HCT116 (cell line): ENCODE data around the gene GPR83. TPM values are rescaled to one million over a fixed set of nuclear protein-coding genes. Genes with fewer than 3 reads are reported as not detected.
A peak's percentile ranks its signal among the peaks of the same experiment; 100 is the strongest.
"Not testable (repeated sequence)": the region's sequence is repeated elsewhere in the genome, so short reads cannot be mapped to it uniquely, and the experiment has no call there.

Experiments
- ATAC-seq: fragments of 200-7000 bp; cut with Tn5 transposase; 2 replicates; pipeline ENCODE4 v1.9.1; 2020; ENCODE audit warnings: mild to moderate bottlenecking, moderate library complexity
- BruUV-seq: library from RNA; stranded (reverse); fragments of 400-500 nt; replicated peaks from 2 replicates; lab custom pipeline; 2021; lab: Mats Ljungman, UMichigan
- CTCF ChIA-PET: fragments of 300-600 bp; sonication (Branson Sonifier 250); formaldehyde crosslinking; loops from one replicate; lab custom pipeline; 2021; ENCODE audit warnings: antibody characterized with exemption; lab: Charles Lee
- POLR2A ChIA-PET: fragments of 300-600, 350-600 bp; sonication (Branson Sonifier 250); formaldehyde crosslinking; loops from one replicate; lab custom pipeline; 2021; ENCODE audit warnings: antibody characterized with exemption; lab: Charles Lee
- RAD21 ChIA-PET, 2 experiments: fragments of 300-600 bp; sonication (Branson Sonifier 250); formaldehyde crosslinking; loops; one replicate each; lab custom pipeline; 2023; ENCODE audit warnings: low total read pairs in 2 of 2; ENCODE audit not compliant: uncharacterized antibody in 2 of 2, unreplicated experiment in 2 of 2, low non-redundant PET in 1 of 2; lab: Charles Lee
- DNase-seq: peaks from one replicate; pipeline ENCODE4 v3.0.0-alpha.2; 2010; ENCODE audit warnings: low read depth, low spot score
- H2AFZ ChIP-seq: fragments of 200-600 bp; shearing (Covaris generic), sonication (generic); 2 replicates; pipeline ENCODE4 v1.6.1; 2017; ENCODE audit warnings: low read depth, mixed run types, mixed read lengths, antibody characterized with exemption, low read length; ENCODE audit not compliant: poor library complexity, severe bottlenecking
- H3K27ac ChIP-seq: 2 replicates; pipeline ENCODE4 v1.5.1; 2012; ENCODE audit warnings: low read depth, low read length
- H3K27me3 ChIP-seq: fragments of 200-600 bp; sonication (generic); 2 replicates; pipeline ENCODE4 v1.6.1; 2016; ENCODE audit warnings: mixed run types, low read length, mixed read lengths; ENCODE audit not compliant: insufficient read depth
- H3K36me3 ChIP-seq, 2 experiments: fragments of 200-500 bp in 1 of 2; fragments of 200-600 bp in 1 of 2; sonication (Bioruptor generic) in 1 of 2; sonication (generic) in 1 of 2; 2 replicates each; pipeline versions ENCODE4 v1.5.1 to v1.6.1; 2014 to 2016; ENCODE audit warnings: low read length in 2 of 2, inconsistent platforms in 1 of 2, mixed read lengths in 1 of 2, mixed run types in 1 of 2; ENCODE audit not compliant: insufficient read depth in 2 of 2, control insufficient read depth in 1 of 2
- H3K4me1 ChIP-seq, 2 experiments: fragments of 200-600 bp in 1 of 2; sonication (generic) in 1 of 2; 2 replicates each; pipeline versions ENCODE4 v1.5.1 to v1.6.1; 2012 to 2017; ENCODE audit warnings: low read length in 2 of 2, inconsistent platforms in 1 of 2, mild to moderate bottlenecking in 1 of 2, mixed read lengths in 1 of 2, mixed run types in 1 of 2, moderate library complexity in 1 of 2; ENCODE audit not compliant: insufficient read depth in 2 of 2, control insufficient read depth in 1 of 2
- H3K4me2 ChIP-seq: fragments of 200-600 bp; sonication (generic); 2 replicates; pipeline ENCODE4 v1.6.1; 2017; ENCODE audit warnings: mixed run types, low read length, mixed read lengths
- H3K4me3 ChIP-seq, 2 experiments: fragments of 200-600 bp in 1 of 2; sonication (generic) in 1 of 2; replicated peaks in 1 of 2; 2 replicates each; pipeline ENCODE4 v1.5.1; 2011 to 2016; ENCODE audit warnings: low read length in 2 of 2, control low read depth in 1 of 2, low read depth in 1 of 2, mild to moderate bottlenecking in 1 of 2, mixed read lengths in 1 of 2, mixed run types in 1 of 2
- H3K79me2 ChIP-seq: fragments of 200-600 bp; sonication (generic); 2 replicates; pipeline ENCODE4 v1.6.1; 2017; ENCODE audit warnings: mild to moderate bottlenecking, mixed run types, low read length, moderate library complexity, mixed read lengths; ENCODE audit not compliant: insufficient read depth
- H3K9ac ChIP-seq: fragments of 200-600 bp; sonication (generic); 2 replicates; pipeline ENCODE4 v1.6.1; 2016; ENCODE audit warnings: low read length, mixed read lengths
- H3K9me2 ChIP-seq: fragments of 200-600 bp; sonication (generic), shearing (Covaris generic); 2 replicates; pipeline ENCODE4 v1.6.1; 2017; ENCODE audit warnings: mixed run types, mild to moderate bottlenecking, moderate library complexity; ENCODE audit not compliant: insufficient read depth
- H3K9me3 ChIP-seq, 2 experiments: fragments of 200-500 bp in 1 of 2; fragments of 200-600 bp in 1 of 2; sonication (Bioruptor generic) in 1 of 2; sonication (generic) in 1 of 2; 2 replicates each; pipeline ENCODE4 v1.6.1; 2014 to 2017; ENCODE audit warnings: low read length in 2 of 2, mixed read lengths in 2 of 2, inconsistent platforms in 1 of 2, low read depth in 1 of 2, mild to moderate bottlenecking in 1 of 2, mixed run types in 1 of 2, moderate library complexity in 1 of 2; ENCODE audit not compliant: control insufficient read depth in 1 of 2, insufficient read depth in 1 of 2
- H4K20me1 ChIP-seq: fragments of 200-600 bp; sonication (generic), shearing (Covaris generic); 2 replicates; pipeline ENCODE4 v1.6.1; 2017; ENCODE audit warnings: mixed run types, mild to moderate bottlenecking, moderate library complexity; ENCODE audit not compliant: insufficient read depth
- CBX3 ChIP-seq: IDR thresholded peaks from 2 replicates; pipeline ENCODE4 v1.6.1; 2012; ENCODE audit warnings: low read depth
- CEBPB ChIP-seq: IDR thresholded peaks from 2 replicates; pipeline ENCODE4 v1.6.1; 2012; ENCODE audit warnings: low read depth
- EZH2phosphoT487 ChIP-seq: fragments of 200-600 bp; IDR thresholded peaks from 2 replicates; pipeline ENCODE4 v1.6.1; 2018; ENCODE audit warnings: antibody characterized with exemption, borderline replicate concordance
- FOSL1 ChIP-seq: IDR thresholded peaks from 2 replicates; pipeline ENCODE4 v1.6.1; 2012; ENCODE audit warnings: low read depth
- POLR2AphosphoS5 ChIP-seq: IDR thresholded peaks from 2 replicates; pipeline ENCODE4 v1.6.1; 2011; ENCODE audit warnings: mild to moderate bottlenecking, low read depth, low read length, moderate library complexity
- TCF7L2 ChIP-seq: IDR thresholded peaks from 2 replicates; pipeline ENCODE4 v1.7.0; 2011; ENCODE audit warnings: borderline replicate concordance, inconsistent platforms; ENCODE audit not compliant: insufficient read depth, insufficient read length; ENCODE audit errors: extremely low read depth
- ZNF274 ChIP-seq: fragments of 200-500 bp; sonication (Bioruptor generic); IDR thresholded peaks from 2 replicates; pipeline ENCODE4 v1.6.1; 2014; ENCODE audit warnings: mild to moderate bottlenecking, low read depth, low read length, inconsistent platforms
- intact Hi-C: fragments of 100-400 bp; cut with micrococcal nuclease; formaldehyde crosslinking; loops from 2 replicates; pipeline ENCODE4 v1.10.0; 2022
- total RNA-seq: library from RNA; stranded (reverse); gene quantifications from one replicate; pipeline ENCODE4 v1.2.1, GENCODE V29; 2021; ENCODE audit not compliant: unreplicated experiment
- TF ChIP-seq, protein P1 (sequence below): IDR thresholded peaks from 2 replicates; pipeline ENCODE4 v1.6.1; 2012
- TF ChIP-seq, protein P2 (sequence below): IDR thresholded peaks from 2 replicates; pipeline ENCODE4 v1.6.1; 2012; ENCODE audit warnings: low read depth

GPR83 gene
- total RNA-seq, 1 experiment from 2014 or later = 0.39 TPM

DNA sequence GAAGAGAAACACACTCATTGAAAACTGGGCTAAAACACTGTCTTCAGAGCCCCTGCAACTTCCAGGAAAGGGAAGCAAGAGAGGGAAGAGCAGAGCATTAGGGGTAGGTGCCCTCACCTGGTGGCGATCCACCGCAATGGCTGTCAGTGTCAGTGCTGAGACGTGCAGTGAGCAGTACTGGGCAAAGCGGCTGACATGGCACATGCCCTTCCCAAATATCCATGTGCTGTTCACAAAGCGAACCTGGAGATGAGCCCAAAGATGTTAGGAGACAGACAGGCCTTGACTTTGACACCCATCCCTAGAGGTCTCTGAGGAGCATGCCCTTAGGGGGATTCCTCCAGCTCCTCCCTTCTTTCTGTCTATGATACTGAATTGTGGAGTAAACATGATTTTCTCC, 4.9 kb downstream of the GPR83 start:
- DNase-seq (no peak), ATAC-seq (peak; percentile 40; the same call in 1 of the 2 replicates)
- intact Hi-C loops = no loop called here
- BruUV-seq = no TSS peak
- H3K9ac ChIP-seq = no peak overlapping the region
- no peak overlapping the region for H2AFZ ChIP-seq
- no peak overlapping the region for H3K27ac ChIP-seq
- H3K4me2 ChIP-seq = no peak overlapping the region
- no peaks in the 10 kb centered on the region for H3K4me1 ChIP-seq
- RAD21 ChIA-PET = no interaction called here
- no peak for TF ChIP-seq CBX3
- TF ChIP-seq, all 23 proteins: peak for 0
- Histone ChIP-seq H3K9me3 (no peaks in the 10 kb centered on the region), H3K36me3 (no peaks in the 10 kb centered on the region), H3K4me3 (no peak overlapping the region), H3K79me2 (no peaks in the 10 kb centered on the region), H3K27me3 (no peaks in the 10 kb centered on the region), H4K20me1 (no peaks in the 10 kb centered on the region), H3K9me2 (no peaks in the 10 kb centered on the region)
- POLR2A ChIA-PET = no interaction called here
- CTCF ChIA-PET = no interaction called here

DNA sequence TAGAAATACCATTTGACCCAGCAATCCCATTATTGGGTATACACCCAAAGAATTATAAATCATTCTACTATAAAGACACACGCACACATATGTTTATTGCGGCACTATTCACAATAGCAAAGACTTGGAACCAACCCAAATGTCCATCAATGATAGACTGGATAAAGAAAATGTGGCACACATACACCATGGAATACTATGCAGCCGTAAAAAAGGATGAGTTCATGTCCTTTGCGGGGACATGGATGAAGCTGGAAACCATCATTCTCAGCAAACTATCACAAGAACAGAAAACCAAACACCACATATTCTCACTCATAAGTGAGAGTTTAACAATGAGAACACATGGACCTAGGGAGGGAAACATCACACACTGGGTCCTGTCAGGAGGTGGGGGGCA, 9.3 kb downstream of the GPR83 start:
- H3K9ac ChIP-seq, DNase-seq, H3K4me3 ChIP-seq, H3K79me2 ChIP-seq, RAD21 ChIA-PET, POLR2A ChIA-PET, intact Hi-C loops, H3K27ac ChIP-seq, H3K4me1 ChIP-seq, H3K9me2 ChIP-seq, H3K9me3 ChIP-seq, ATAC-seq, BruUV-seq, H2AFZ ChIP-seq, H3K36me3 ChIP-seq, H3K4me2 ChIP-seq, H3K27me3 ChIP-seq, H4K20me1 ChIP-seq, CTCF ChIA-PET: not testable (repeated sequence)

DNA sequence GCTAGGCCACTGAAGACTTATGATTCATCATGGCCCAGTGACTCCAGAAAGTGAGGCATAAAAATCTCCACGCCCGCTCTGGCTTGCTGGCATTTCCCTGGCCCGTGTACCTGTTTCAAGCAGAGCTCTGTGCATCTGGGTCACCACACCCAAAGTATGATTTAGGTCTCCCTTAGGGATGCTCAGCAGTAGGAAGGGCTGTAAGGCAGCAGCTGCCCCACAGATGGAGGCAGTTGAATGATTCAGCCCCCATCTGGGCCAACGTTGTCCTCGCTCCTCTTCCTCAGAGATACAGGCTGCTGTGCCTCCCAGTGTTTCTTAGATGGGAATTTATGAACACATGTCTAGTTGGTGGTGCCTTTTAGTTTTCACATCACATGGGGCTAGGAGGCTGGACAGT, 21.6 kb downstream of the GPR83 start:
- H3K4me1 ChIP-seq = no peaks in the 10 kb centered on the region
- TF ChIP-seq, protein P1, sequence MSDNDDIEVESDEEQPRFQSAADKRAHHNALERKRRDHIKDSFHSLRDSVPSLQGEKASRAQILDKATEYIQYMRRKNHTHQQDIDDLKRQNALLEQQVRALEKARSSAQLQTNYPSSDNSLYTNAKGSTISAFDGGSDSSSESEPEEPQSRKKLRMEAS = no peak
- TF ChIP-seq ZNF274 (no peak), CEBPB (no peak), EZH2phosphoT487 (no peak), TCF7L2 (no peak), FOSL1 (no peak), POLR2AphosphoS5 (no peak)
- TF ChIP-seq, protein P2, sequence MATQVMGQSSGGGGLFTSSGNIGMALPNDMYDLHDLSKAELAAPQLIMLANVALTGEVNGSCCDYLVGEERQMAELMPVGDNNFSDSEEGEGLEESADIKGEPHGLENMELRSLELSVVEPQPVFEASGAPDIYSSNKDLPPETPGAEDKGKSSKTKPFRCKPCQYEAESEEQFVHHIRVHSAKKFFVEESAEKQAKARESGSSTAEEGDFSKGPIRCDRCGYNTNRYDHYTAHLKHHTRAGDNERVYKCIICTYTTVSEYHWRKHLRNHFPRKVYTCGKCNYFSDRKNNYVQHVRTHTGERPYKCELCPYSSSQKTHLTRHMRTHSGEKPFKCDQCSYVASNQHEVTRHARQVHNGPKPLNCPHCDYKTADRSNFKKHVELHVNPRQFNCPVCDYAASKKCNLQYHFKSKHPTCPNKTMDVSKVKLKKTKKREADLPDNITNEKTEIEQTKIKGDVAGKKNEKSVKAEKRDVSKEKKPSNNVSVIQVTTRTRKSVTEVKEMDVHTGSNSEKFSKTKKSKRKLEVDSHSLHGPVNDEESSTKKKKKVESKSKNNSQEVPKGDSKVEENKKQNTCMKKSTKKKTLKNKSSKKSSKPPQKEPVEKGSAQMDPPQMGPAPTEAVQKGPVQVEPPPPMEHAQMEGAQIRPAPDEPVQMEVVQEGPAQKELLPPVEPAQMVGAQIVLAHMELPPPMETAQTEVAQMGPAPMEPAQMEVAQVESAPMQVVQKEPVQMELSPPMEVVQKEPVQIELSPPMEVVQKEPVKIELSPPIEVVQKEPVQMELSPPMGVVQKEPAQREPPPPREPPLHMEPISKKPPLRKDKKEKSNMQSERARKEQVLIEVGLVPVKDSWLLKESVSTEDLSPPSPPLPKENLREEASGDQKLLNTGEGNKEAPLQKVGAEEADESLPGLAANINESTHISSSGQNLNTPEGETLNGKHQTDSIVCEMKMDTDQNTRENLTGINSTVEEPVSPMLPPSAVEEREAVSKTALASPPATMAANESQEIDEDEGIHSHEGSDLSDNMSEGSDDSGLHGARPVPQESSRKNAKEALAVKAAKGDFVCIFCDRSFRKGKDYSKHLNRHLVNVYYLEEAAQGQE = no peak
- POLR2A ChIA-PET = no interaction called here
- no peak overlapping the region for H2AFZ ChIP-seq
- H3K36me3 ChIP-seq = no peaks in the 10 kb centered on the region
- H3K4me3 ChIP-seq = no peak overlapping the region
- no peak overlapping the region for H3K4me2 ChIP-seq
- CTCF ChIA-PET = no interaction called here
- H3K9me2 ChIP-seq = no peaks in the 10 kb centered on the region
- intact Hi-C loops = no loop called here
- H4K20me1 ChIP-seq = no peaks in the 10 kb centered on the region
- ATAC-seq (no peak), DNase-seq (no peak)
- BruUV-seq = no TSS peak
- no peak overlapping the region for H3K27ac ChIP-seq
- H3K79me2 ChIP-seq = no peaks in the 10 kb centered on the region
- no peaks in the 10 kb centered on the region for H3K27me3 ChIP-seq
- H3K9me3 ChIP-seq = no peaks in the 10 kb centered on the region
- H3K9ac ChIP-seq = no peak overlapping the region
- RAD21 ChIA-PET = no interaction called here
